Measurements from ENCODE around the gene FGFBP3. TPM values are rescaled to one million over a fixed set of nuclear protein-coding genes. Genes with fewer than 3 reads are reported as not detected.

FGFBP3 gene, protein sequence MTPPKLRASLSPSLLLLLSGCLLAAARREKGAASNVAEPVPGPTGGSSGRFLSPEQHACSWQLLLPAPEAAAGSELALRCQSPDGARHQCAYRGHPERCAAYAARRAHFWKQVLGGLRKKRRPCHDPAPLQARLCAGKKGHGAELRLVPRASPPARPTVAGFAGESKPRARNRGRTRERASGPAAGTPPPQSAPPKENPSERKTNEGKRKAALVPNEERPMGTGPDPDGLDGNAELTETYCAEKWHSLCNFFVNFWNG
- total RNA-seq (2021; ENCODE audit: unreplicated experiment), result 1.5 TPM
- polyA plus RNA-seq (2012; ENCODE audit: insufficient read length), result 2.0 TPM
- percentile 59 among the genes with signal in this experiment for Bru-seq, nascent RNA
- BruChase-seq, experiment 1, labeled RNA remaining after a 2-hour chase, result percentile 52 among the genes with signal in this experiment
- percentile 59 among the genes with signal in this experiment for BruChase-seq, experiment 2, labeled RNA remaining after a 6-hour chase
- long read RNA-seq, partial matches to known transcripts, result 0 of 8 reads
- long read RNA-seq, other reads (novel, unspliced or antisense), result 7 of 8 reads

- H3K36me3 ChIP-seq (ENCODE audit: control insufficient read depth, insufficient read depth, low read length), result no peaks in the 10 kb centered on the region
- BruUV-seq (replicated peaks), result no TSS peak
- TF ChIP-seq SIN3A (IDR thresholded peaks at IDR 0.05; ENCODE audit: borderline replicate concordance, insufficient read depth, low read depth, low read length), result no peak
- peak; percentile 93 for TF ChIP-seq TCF7L2 (IDR thresholded peaks at IDR 0.05; ENCODE audit: low read depth, low read length)
- TF ChIP-seq REST (IDR thresholded peaks at IDR 0.05; ENCODE audit: insufficient read depth in 1 of 2, low read depth in 2 of 2, low read length in 1 of 2), result no peak
- peak; percentile 61 for TF ChIP-seq CTCF (IDR thresholded peaks at IDR 0.05)
- TF ChIP-seq POLR2AphosphoS5 (IDR thresholded peaks at IDR 0.05; ENCODE audit: low read depth, low read length), result no peak
- no peaks in the 10 kb centered on the region for H3K27me3 ChIP-seq (ENCODE audit: control insufficient read depth, insufficient read depth, low read length)
- peak within 1 kb of the TSS; percentile 68 to 89 for H3K4me3 ChIP-seq (ENCODE audit: low read depth in 2 of 2, low read length in 2 of 2)
- H3K9me3 ChIP-seq (ENCODE audit: control insufficient read depth, insufficient read depth, low read depth, low read length), result no peaks in the 10 kb centered on the region
- peak within 1 kb of the TSS; percentile 37 for H3K27ac ChIP-seq (ENCODE audit: low read length)
- in situ Hi-C loops (cut with HindIII; ENCODE audit: low pct_unique_long_range_greater_than_20kb, low sequenced_read_pairs), result no loop called here
- DNase-seq (ENCODE audit: low read depth, low spot score) (no peak), ATAC-seq (0 out of 2 replicates have a peak, but pooled peaks have one; percentile 26)
- CTCF ChIA-PET, result interaction anchor here (1.6 kb wide), 1 partner anchor 151 kb away, joined by 7 read pairs; no protein-coding TSS in a partner anchor
- POLR2A ChIA-PET, result interaction anchor here (0.6 kb wide), 1 partner anchor 27 kb away, joined by 7 read pairs; no protein-coding TSS in a partner anchor
- peaks cover 10% of the 10 kb centered on the region; the same call in 1 of the 2 replicates for H3K4me1 ChIP-seq (ENCODE audit: control insufficient read depth, insufficient read depth, low read length)
- intact Hi-C loops (cut with micrococcal nuclease; ENCODE audit: unreplicated experiment), result loop anchor here (10.0 kb wide), 1 partner anchor 274 kb away; the partner anchor contains the start of gene PPP1R3C
These were observed at the start of gene FGFBP3 for GRCh38 chr10:91909117-91909677. FGFBP3 (minus strand) TSS chr10:91909486; CDS start chr10:91908969, 517 bp downstream.

DNA sequence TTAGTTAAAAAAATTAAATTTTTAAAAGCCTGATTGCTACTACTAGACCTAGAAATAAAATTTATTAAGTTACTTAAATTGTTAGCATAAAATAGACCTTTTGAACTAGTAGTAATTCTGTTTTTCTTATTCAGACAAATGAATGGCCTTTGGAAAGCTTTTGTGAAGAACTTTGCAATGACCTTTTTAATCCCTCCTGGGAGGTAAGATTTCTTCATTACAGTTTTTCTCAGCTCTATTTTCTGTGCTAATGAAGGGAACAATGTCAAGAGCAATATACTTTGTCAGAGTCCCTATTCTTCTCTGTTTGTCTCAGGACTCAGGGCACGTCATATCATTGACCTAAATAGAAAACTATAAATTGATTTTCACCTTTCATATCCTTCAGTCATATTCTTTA, 47.8 kb upstream of the FGFBP3 start:
- ATAC-seq (no peak), DNase-seq (ENCODE audit: low read depth, low spot score) (no peak)
- H3K27me3 ChIP-seq (ENCODE audit: control insufficient read depth, insufficient read depth, low read length), result no peaks in the 10 kb centered on the region
- in situ Hi-C loops (cut with HindIII; ENCODE audit: low pct_unique_long_range_greater_than_20kb, low sequenced_read_pairs), result no loop called here
- no TSS peak for BruUV-seq (replicated peaks)
- H3K27ac ChIP-seq (ENCODE audit: low read length), result no peak overlapping the region
- H3K4me1 ChIP-seq (ENCODE audit: control insufficient read depth, insufficient read depth, low read length), result no peaks in the 10 kb centered on the region
- intact Hi-C loops (cut with micrococcal nuclease; ENCODE audit: unreplicated experiment), result no loop called here
- peaks cover 35% of the 10 kb centered on the region for H3K36me3 ChIP-seq (ENCODE audit: control insufficient read depth, insufficient read depth, low read length)
- H3K9me3 ChIP-seq (ENCODE audit: control insufficient read depth, insufficient read depth, low read depth, low read length), result no peaks in the 10 kb centered on the region
- ChIA-PET CTCF (no interaction called here), POLR2A (no interaction called here)
- H3K4me3 ChIP-seq (ENCODE audit: low read depth in 2 of 2, low read length in 2 of 2), result no peak overlapping the region
- TF ChIP-seq SIN3A (IDR thresholded peaks at IDR 0.05; ENCODE audit: borderline replicate concordance, insufficient read depth, low read depth, low read length) (no peak), POLR2AphosphoS5 (IDR thresholded peaks at IDR 0.05; ENCODE audit: low read depth, low read length) (no peak), TCF7L2 (IDR thresholded peaks at IDR 0.05; ENCODE audit: low read depth, low read length) (no peak), CTCF (IDR thresholded peaks at IDR 0.05) (no peak), REST (IDR thresholded peaks at IDR 0.05; ENCODE audit: insufficient read depth in 1 of 2, low read depth in 2 of 2, low read length in 1 of 2) (no peak)

Measured in Panc1 (cell line).